Measurements from ENCODE around the gene CBX3. TPM values are rescaled to one million over a fixed set of nuclear protein-coding genes. Genes with fewer than 3 reads are reported as not detected.
A peak's percentile ranks its signal among the peaks of the same experiment; 100 is the strongest.

The CBX3 gene
- total RNA-seq, 4 donors from 2014 or later = 42.0 to 60.1 (median 48.8) TPM

DNA sequence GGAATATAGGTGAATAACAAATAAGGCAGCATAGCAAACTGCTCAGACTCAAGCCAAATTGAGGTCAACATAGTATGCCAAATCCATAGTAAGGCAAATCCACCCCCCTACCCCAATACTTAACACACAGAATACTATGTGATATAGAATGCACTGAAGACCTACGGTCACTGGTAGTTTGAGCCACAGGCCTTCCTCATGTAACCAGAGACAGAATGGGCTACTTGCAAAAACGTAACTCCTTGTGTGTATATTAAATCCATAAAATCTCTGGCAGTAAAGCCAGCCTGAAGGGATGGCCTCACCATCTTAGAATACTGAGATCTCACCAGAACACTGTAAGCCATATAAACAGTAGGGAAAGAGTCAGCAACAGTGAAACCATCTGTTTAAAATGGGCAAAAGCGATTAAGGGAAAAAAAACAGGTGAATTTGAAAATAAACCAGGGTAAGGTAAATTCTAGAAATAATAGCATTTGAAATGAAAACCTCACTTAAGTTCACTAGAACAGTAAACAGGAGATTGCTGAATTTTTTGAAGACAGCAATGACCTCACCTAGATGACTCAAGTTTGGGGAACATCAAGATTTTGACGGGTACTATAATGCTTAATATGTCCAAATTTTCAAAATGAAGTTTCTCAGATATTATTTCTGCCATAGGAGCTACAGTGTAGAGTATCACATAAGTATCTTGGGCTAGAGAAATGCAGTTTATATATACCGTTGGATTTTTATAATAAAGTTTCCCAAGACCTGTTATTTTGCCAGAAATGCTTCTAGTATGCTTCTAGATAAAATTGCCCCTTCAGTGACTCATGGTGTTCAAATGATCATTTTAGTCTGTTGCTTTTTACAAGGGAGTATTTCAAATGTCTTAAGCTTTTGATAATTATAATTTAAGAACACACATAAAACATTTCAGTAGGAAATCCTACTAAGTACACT lies 14.9 kb upstream of the CBX3 start:
- Histone ChIP-seq H3K27ac (peak overlapping the region in 2 of 4 donors; percentile 19 to 41), H3K27me3 (no peaks in the 10 kb centered on the region), H3K36me3 (peaks cover 0 to 53% of the 10 kb centered on the region in 2 donors), H3K9me3 (no peaks in the 10 kb centered on the region), H3K4me1 (peaks cover 38 to 43% of the 10 kb centered on the region in 2 donors), H3K4me3 (no peak overlapping the region)
- no peak for TF ChIP-seq POLR2A (IDR thresholded peaks at IDR 0.05)
- TF ChIP-seq, protein P1, sequence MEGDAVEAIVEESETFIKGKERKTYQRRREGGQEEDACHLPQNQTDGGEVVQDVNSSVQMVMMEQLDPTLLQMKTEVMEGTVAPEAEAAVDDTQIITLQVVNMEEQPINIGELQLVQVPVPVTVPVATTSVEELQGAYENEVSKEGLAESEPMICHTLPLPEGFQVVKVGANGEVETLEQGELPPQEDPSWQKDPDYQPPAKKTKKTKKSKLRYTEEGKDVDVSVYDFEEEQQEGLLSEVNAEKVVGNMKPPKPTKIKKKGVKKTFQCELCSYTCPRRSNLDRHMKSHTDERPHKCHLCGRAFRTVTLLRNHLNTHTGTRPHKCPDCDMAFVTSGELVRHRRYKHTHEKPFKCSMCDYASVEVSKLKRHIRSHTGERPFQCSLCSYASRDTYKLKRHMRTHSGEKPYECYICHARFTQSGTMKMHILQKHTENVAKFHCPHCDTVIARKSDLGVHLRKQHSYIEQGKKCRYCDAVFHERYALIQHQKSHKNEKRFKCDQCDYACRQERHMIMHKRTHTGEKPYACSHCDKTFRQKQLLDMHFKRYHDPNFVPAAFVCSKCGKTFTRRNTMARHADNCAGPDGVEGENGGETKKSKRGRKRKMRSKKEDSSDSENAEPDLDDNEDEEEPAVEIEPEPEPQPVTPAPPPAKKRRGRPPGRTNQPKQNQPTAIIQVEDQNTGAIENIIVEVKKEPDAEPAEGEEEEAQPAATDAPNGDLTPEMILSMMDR (IDR thresholded peaks at IDR 0.05 in 4 of 5, conservative IDR thresholded peaks at IDR 0.05 in 1 of 5) = no peak
- no peak for DNase-seq
- ATAC-seq = no peak
- in situ Hi-C loops (cut with MboI; ENCODE audit: low sequenced_read_pairs in 4 of 4) = loop anchor here in 2 of 4 donors (25.0 kb wide), 2 partner anchors 324 to 1001 kb away; partner anchors contain the start of gene HOXA11 (in 2 of the 2)
- intact Hi-C loops (cut with DNase I; ENCODE audit: low total_unique reads) = no loop called here

DNA sequence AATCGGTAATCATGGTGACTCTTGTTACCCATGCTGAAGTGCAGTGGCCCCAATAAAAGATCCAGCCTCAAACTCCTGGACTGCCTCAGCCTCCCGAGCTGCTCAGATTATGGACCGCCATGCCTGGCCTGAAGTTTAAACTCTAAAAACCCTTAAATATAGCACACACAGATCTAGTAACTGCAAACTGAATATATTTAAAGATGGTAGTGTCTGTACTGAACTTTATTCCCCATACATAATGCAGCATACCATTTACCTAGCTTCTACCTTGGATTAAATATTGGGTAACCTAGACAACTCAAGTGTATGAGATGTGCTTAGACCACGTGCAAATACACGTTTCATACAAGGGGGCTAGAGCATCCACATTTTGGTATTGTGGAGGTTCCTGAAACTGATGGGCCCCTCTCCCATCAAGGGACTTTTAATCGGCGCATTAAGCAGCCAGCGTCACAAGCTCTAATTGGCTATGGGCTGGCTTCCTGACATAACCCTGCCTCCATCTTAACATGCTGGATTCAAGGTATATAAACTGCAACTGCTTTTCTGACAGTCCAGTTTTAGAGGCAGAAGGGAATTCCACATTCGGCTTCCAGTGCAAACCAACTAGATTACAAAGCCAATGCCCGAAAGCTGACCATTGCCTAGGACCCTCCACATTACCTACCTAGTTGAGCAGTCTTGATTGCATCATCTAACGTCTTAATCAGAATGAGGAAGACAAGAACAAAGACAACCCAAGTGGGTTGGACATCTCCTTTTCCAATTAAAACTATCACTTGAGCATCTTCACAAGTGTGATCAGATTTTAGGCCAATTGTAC lies 14.0 kb upstream of the CBX3 start:
- intact Hi-C loops (cut with DNase I; ENCODE audit: low total_unique reads) = no loop called here
- peak overlapping the region in 2 of 4 donors; percentile 19 to 41 for H3K27ac ChIP-seq
- H3K27me3 ChIP-seq = no peaks in the 10 kb centered on the region
- in situ Hi-C loops (cut with MboI; ENCODE audit: low sequenced_read_pairs in 4 of 4) = loop anchor here in 2 of 4 donors (25.0 kb wide), 2 partner anchors 325 to 1000 kb away; partner anchors contain the start of gene HOXA11 (in 2 of the 2)
- H3K9me3 ChIP-seq = no peaks in the 10 kb centered on the region
- H3K4me1 ChIP-seq = peaks cover 32 to 49% of the 10 kb centered on the region in 2 donors
- ATAC-seq = no peak
- TF ChIP-seq, protein P1 (IDR thresholded peaks at IDR 0.05 in 4 of 5, conservative IDR thresholded peaks at IDR 0.05 in 1 of 5) = no peak
- H3K4me3 ChIP-seq = no peak overlapping the region
- H3K36me3 ChIP-seq = peaks cover 3 to 62% of the 10 kb centered on the region in 2 donors
- DNase-seq = no peak

DNA sequence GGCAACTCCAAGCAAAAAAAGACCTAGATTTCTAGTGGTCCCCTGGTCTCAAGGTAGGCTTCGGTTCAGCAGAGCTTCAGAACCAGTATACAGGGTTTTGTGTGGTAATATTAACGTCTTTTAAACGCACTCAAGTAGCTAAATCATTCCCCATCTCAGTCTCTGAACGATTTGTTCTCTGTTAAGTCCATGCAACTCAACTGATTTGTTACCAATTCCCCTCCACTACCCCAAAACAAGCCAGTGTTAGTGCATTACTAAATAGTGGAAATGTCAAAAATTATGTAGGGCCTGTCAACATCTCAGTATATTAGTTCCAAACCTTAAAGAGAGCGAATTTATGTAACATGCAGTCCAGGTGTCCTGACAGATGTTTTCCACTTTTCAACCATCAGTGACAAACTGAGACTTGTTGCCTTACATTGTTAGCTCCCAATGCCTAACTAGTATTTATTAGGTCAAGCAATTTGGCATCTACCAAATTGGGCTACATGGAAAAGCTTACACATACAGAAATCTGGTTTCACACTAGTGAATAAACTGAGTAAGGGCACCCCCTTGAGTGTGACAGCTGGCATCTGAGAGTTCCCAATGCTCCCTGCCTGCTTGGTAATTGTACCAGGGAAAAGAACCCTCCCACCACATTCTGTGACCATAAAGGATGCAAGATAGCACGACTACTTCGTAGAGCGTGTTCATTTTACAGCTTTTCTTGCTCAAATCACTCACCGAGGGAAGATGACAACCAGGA lies 13.2 kb upstream of the CBX3 start:
- no peak for DNase-seq
- ATAC-seq = no peak
- TF ChIP-seq POLR2A (IDR thresholded peaks at IDR 0.05) = no peak
- TF ChIP-seq, protein P1 (IDR thresholded peaks at IDR 0.05 in 4 of 5, conservative IDR thresholded peaks at IDR 0.05 in 1 of 5) = no peak
- in situ Hi-C loops (cut with MboI; ENCODE audit: low sequenced_read_pairs in 4 of 4) (loop anchor here in 2 of 4 donors (25.0 kb wide), 2 partner anchors 326 to 999 kb away; partner anchors contain the start of gene HOXA11 (in 2 of the 2)), intact Hi-C loops (cut with DNase I; ENCODE audit: low total_unique reads) (no loop called here)
- H3K27me3 ChIP-seq = no peaks in the 10 kb centered on the region
- H3K9me3 ChIP-seq = no peaks in the 10 kb centered on the region
- peak overlapping the region in 1 of 4 donors; percentile 2 for H3K27ac ChIP-seq
- no peak overlapping the region for H3K4me3 ChIP-seq
- peaks cover 32 to 47% of the 10 kb centered on the region in 2 donors for H3K4me1 ChIP-seq
- peaks cover 3 to 70% of the 10 kb centered on the region in 2 donors for H3K36me3 ChIP-seq

DNA sequence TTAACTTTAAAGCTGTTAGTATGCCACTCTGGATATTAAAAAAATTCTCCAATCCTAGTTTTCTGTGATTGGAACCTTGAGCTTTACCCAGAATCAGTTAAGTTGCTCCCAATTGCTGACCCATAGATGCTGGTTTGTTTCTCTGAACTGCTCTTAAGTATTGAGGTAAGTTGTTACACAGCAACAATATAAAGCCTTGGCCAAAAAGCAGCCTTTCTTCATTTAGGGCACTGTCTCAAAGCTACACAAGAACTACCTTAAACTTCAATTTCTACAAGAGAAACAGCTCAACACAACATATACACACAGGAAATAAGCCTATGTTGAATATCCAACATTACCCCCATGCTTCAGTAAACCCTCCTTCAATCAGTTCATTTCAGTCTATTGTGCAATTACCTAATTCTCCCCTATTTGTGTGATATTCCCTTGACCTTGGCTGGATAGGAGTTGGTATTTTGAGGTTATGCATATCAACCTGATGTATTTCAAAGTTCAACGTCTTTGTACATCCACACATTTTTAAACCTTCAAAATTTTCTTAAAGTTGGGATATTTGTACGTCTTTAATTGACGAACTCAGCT lies 12.5 kb upstream of the CBX3 start:
- Histone ChIP-seq H3K4me1 (peaks cover 32 to 47% of the 10 kb centered on the region in 2 donors), H3K27ac (peak overlapping the region in 1 of 4 donors; percentile 2), H3K27me3 (no peaks in the 10 kb centered on the region), H3K9me3 (no peaks in the 10 kb centered on the region), H3K4me3 (no peak overlapping the region), H3K36me3 (peaks cover 3 to 77% of the 10 kb centered on the region in 2 donors)
- TF ChIP-seq, protein P1 (IDR thresholded peaks at IDR 0.05 in 4 of 5, conservative IDR thresholded peaks at IDR 0.05 in 1 of 5) = no peak
- TF ChIP-seq POLR2A (IDR thresholded peaks at IDR 0.05) = no peak
- in situ Hi-C loops (cut with MboI; ENCODE audit: low sequenced_read_pairs in 4 of 4) (loop anchor here in 2 of 4 donors (25.0 kb wide), 2 partner anchors 327 to 998 kb away; partner anchors contain the start of gene HOXA11 (in 2 of the 2)), intact Hi-C loops (cut with DNase I; ENCODE audit: low total_unique reads) (no loop called here)
- DNase-seq (no peak), ATAC-seq (no peak)
